ENCODE results near the gene FST. TPM values are rescaled to one million over a fixed set of nuclear protein-coding genes. Genes with fewer than 3 reads are reported as not detected.

The FST gene
- total RNA-seq, 1 experiment from 2014 or later: 0.45 TPM

DNA sequence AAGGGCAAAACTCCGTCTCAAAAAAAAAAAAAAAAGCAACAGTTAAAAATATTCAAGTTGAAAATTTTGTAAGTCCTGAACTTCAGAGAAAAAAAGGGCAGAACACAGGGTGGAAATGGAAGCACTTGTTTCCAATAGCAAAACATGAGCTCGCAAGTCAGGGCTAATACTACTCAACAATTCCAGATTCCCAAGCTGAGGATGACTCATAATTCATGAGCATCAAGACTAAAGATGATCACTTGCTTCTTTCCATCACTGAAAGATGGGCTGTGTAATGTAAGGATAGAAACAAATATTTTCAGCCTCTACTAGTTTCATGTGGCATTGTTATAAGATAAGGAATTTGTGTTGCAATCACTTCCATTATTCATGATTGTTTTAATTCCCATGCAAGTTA is 33.5 kb upstream of the FST start:
- ChIA-PET POLR2A (no interaction called here), CTCF (no interaction called here)
- no peak overlapping the region for H3K4me3 Mint-ChIP-seq (ENCODE audit: unreplicated experiment)
- no peak for DNase-seq
- H3K36me3 ChIP-seq (ENCODE audit: control insufficient read depth, insufficient read depth, low read length): no peaks in the 10 kb centered on the region
- H3K27ac Mint-ChIP-seq (ENCODE audit: unreplicated experiment): no peak overlapping the region
- H3K4me1 ChIP-seq: no peaks in the 10 kb centered on the region
- no peaks in the 10 kb centered on the region for H3K9me3 Mint-ChIP-seq (ENCODE audit: unreplicated experiment)
- intact Hi-C loops (cut with micrococcal nuclease; ENCODE audit: unreplicated experiment): no loop called here
- no TSS peak for BruUV-seq (replicated peaks)
- H3K9me3 ChIP-seq: no peaks in the 10 kb centered on the region
- TF ChIP-seq, protein P1, sequence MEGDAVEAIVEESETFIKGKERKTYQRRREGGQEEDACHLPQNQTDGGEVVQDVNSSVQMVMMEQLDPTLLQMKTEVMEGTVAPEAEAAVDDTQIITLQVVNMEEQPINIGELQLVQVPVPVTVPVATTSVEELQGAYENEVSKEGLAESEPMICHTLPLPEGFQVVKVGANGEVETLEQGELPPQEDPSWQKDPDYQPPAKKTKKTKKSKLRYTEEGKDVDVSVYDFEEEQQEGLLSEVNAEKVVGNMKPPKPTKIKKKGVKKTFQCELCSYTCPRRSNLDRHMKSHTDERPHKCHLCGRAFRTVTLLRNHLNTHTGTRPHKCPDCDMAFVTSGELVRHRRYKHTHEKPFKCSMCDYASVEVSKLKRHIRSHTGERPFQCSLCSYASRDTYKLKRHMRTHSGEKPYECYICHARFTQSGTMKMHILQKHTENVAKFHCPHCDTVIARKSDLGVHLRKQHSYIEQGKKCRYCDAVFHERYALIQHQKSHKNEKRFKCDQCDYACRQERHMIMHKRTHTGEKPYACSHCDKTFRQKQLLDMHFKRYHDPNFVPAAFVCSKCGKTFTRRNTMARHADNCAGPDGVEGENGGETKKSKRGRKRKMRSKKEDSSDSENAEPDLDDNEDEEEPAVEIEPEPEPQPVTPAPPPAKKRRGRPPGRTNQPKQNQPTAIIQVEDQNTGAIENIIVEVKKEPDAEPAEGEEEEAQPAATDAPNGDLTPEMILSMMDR (IDR thresholded peaks at IDR 0.05; ENCODE audit: insufficient read depth in 1 of 2, low read depth in 1 of 2, low read length in 1 of 2, severe bottlenecking in 1 of 2, unreplicated experiment in 1 of 2): no peak
- no peaks in the 10 kb centered on the region for H3K36me3 Mint-ChIP-seq (ENCODE audit: insufficient read depth, unreplicated experiment)
- no peaks in the 10 kb centered on the region for H3K4me1 Mint-ChIP-seq (ENCODE audit: low read depth, unreplicated experiment)
- H3K27me3 Mint-ChIP-seq (ENCODE audit: insufficient read depth, unreplicated experiment): peaks cover 10% of the 10 kb centered on the region
- H3K27me3 ChIP-seq (replicated peaks; ENCODE audit: control insufficient read depth, insufficient read depth, low read length): no peaks in the 10 kb centered on the region
- H3K4me3 ChIP-seq (ENCODE audit: low read depth, low read length): no peak overlapping the region

DNA sequence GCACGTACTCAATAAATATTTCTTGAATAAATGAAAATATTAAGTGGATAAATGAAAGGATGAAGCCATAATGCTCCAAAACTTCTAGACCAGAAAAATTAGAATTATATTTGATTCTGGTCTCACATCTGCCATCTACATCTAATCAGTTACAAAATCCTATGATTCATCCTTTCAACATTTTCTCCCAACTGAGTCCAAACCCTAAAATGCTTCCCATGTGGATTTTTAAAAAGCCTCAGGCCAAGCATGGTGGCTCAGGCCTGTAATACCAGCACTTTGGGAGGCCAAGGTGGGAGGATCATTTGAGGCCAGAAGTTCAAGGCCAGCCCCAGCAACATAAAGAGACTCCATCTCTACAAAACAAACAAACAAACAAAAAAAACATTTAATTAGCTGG is 31.6 kb upstream of the FST start:
- POLR2A ChIA-PET: no interaction called here
- BruUV-seq (replicated peaks): no TSS peak
- H3K4me1 ChIP-seq: no peaks in the 10 kb centered on the region
- H3K27ac Mint-ChIP-seq (ENCODE audit: unreplicated experiment): no peak overlapping the region
- no peaks in the 10 kb centered on the region for H3K27me3 ChIP-seq (replicated peaks; ENCODE audit: control insufficient read depth, insufficient read depth, low read length)
- no peak overlapping the region for H3K4me3 ChIP-seq (ENCODE audit: low read depth, low read length)
- CTCF ChIA-PET: no interaction called here
- no peaks in the 10 kb centered on the region for H3K9me3 Mint-ChIP-seq (ENCODE audit: unreplicated experiment)
- no peaks in the 10 kb centered on the region for H3K4me1 Mint-ChIP-seq (ENCODE audit: low read depth, unreplicated experiment)
- peaks cover 8% of the 10 kb centered on the region for H3K27me3 Mint-ChIP-seq (ENCODE audit: insufficient read depth, unreplicated experiment)
- TF ChIP-seq, protein P1 (IDR thresholded peaks at IDR 0.05; ENCODE audit: insufficient read depth in 1 of 2, low read depth in 1 of 2, low read length in 1 of 2, severe bottlenecking in 1 of 2, unreplicated experiment in 1 of 2): no peak
- no peak overlapping the region for H3K4me3 Mint-ChIP-seq (ENCODE audit: unreplicated experiment)
- H3K36me3 Mint-ChIP-seq (ENCODE audit: insufficient read depth, unreplicated experiment): no peaks in the 10 kb centered on the region
- intact Hi-C loops (cut with micrococcal nuclease; ENCODE audit: unreplicated experiment): no loop called here
- H3K36me3 ChIP-seq (ENCODE audit: control insufficient read depth, insufficient read depth, low read length): no peaks in the 10 kb centered on the region
- DNase-seq: no peak
- H3K9me3 ChIP-seq: no peaks in the 10 kb centered on the region

DNA sequence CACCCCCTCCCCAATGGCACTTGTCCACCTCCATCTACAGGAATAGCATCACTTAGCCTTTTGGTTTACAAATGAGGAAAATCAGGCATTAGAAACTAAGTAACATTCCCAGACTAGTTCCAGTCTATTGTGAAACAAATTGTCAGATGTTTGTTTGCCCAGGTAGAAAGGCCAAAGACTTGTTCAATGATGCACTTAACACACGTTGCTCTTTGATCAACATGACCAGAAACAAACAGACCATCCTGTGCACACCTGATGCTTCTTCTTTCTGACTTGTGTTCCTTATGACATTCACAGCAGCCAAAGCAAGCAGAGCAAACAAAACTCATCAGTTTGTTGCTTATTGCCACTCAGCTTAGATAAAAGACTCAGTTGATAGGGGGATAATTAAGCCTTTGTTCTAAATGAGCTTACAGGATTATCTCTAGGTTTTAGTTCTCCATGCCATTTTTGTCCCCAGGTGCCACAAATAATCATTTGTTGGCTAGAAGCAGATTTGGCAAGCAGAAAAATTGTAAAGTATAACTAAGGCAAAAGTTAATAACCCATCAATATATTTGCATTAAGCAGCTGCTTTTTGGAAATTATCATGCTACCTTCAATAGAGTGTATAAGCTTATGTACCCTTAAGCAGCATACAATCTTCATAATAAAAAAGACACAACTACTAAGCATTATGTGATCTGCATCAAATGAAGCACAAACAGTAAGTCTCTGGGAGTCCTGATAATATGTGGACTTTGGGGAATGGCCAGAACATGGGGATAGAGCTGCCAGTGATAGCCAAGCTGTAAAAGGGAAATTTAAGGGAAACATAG is 26.3 kb upstream of the FST start:
- BruUV-seq (replicated peaks): no TSS peak
- H3K4me3 ChIP-seq (ENCODE audit: low read depth, low read length): no peak overlapping the region
- H3K4me1 ChIP-seq: no peaks in the 10 kb centered on the region
- Mint-ChIP-seq H3K36me3 (ENCODE audit: insufficient read depth, unreplicated experiment) (no peaks in the 10 kb centered on the region), H3K4me1 (ENCODE audit: low read depth, unreplicated experiment) (no peaks in the 10 kb centered on the region), H3K9me3 (ENCODE audit: unreplicated experiment) (no peaks in the 10 kb centered on the region), H3K27ac (ENCODE audit: unreplicated experiment) (no peak overlapping the region), H3K27me3 (ENCODE audit: insufficient read depth, unreplicated experiment) (peaks cover 10% of the 10 kb centered on the region), H3K4me3 (ENCODE audit: unreplicated experiment) (no peak overlapping the region)
- H3K36me3 ChIP-seq (ENCODE audit: control insufficient read depth, insufficient read depth, low read length): no peaks in the 10 kb centered on the region
- DNase-seq: no peak
- H3K27me3 ChIP-seq (replicated peaks; ENCODE audit: control insufficient read depth, insufficient read depth, low read length): no peaks in the 10 kb centered on the region; the same call in 1 of the 2 replicates
- ChIA-PET POLR2A (no interaction called here), CTCF (no interaction called here)
- H3K9me3 ChIP-seq: 0 out of 2 replicates have a peak, but pooled peaks cover under 1% of the 10 kb centered on the region
- intact Hi-C loops (cut with micrococcal nuclease; ENCODE audit: unreplicated experiment): no loop called here
- TF ChIP-seq, protein P1 (IDR thresholded peaks at IDR 0.05; ENCODE audit: insufficient read depth in 1 of 2, low read depth in 1 of 2, low read length in 1 of 2, severe bottlenecking in 1 of 2, unreplicated experiment in 1 of 2): no peak
